COR-L47 (cell line): Measurements from ENCODE around the gene DPF1.
"Not testable (repeated sequence)": the region's sequence is repeated elsewhere in the genome, so short reads cannot be mapped to it uniquely, and the experiment has no call there.

Experiments used
- DNase-seq: peaks from one replicate; lab custom pipeline; 2025; lab: John Stamatoyannopoulos, UW

The DPF1 gene

DNA sequence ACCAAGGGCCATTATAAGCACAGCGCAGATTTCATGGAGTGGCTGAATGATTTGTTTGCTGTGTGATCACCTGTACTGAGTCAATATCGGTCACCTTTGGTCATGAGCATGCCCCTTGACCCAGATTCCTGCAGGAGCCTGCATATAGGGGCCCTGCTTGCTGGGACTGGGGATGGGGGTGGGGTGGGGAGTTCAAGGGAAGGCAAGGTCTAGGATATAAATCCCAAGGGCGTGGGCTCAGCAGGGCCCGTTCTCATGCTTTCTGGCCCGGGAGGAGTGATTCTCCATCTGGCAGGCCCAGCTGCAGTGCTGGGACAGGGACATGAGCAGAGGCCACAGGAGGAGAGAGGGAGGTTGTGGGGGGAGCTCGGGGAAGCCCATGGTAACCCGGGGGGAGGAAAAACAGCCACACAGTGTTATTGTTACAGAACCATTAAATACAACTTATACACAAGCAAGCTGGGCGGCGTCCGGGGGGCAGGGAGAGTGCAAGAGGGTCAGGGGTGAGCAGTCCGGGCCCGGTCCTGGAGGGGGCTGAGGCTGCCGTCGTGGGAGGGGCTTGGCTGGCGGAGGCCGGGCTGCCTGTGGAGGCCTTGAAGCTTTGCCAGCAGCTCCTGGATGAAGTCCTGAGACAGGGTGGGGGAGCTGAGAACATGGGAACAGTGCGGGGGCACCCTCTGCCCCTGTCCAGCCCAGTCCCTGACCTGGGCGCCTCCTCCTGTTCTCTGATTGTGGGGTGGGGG is 27.0 kb upstream of the DPF1 start:
- DNase-seq: no peak

DNA sequence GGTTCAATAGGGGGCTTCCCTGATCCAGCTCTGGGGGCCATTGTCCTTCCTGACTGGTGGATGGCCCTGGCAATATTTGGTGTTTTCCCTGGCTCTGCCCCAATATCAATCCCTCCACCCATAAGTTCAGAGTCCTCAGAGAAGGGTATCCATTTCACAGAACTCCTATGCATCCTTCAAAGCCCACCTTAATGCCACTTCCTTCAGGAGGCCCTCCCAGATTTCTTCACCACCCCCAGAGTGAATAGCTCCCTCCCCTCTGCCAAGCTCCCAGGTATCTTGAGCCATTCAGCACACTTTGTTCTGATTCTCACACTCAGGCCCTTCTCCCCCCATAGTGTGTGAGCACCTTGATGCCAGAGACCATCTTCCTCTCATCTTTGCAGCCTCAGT is 26.4 kb upstream of the DPF1 start:
- DNase-seq: no peak

DNA sequence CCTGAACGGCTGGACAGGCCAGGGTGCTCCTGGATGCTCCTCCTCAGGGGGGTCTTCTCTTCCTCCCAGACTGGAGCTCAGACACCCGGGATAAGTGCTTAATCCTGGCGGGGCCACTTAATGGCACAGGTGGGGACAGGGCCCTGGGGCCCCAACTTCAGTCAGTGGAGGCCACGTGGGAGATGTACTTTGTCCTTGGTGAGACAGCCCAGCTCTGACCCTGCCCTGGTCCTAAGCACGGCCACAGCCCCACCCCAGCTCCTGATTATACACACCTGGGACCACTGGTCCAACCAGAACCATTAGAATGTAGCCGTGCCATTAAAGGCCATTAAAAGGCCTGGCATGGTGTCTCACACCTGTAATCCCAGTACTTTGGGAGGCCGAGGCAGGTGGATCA is 24.4 kb upstream of the DPF1 start:
- no peak for DNase-seq

DNA sequence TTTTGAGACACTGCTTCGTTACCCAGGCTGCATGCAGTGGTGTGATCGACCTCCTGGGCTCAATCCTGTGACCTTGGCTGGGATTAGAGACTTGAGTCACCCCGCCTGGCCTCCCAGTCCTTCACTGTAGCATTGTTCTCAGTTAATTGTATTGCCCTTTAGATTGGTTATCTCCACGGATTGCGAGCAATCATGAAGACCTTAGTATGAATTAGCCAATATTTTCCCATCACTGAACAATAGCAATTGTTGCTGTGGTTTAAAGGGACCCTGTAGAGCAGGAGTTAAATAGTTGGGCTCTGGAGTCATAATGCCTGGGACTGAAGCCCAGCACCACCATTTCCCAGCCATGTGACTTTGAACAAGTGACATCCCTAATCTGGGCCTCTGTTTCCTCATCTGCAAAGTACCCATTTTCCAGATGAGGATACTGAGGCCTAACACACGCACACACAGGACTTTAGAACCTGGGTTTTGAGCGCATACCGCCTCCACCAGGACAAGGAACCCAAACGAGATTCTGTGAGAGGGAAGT is 23.8 kb upstream of the DPF1 start:
- DNase-seq: no peak

DNA sequence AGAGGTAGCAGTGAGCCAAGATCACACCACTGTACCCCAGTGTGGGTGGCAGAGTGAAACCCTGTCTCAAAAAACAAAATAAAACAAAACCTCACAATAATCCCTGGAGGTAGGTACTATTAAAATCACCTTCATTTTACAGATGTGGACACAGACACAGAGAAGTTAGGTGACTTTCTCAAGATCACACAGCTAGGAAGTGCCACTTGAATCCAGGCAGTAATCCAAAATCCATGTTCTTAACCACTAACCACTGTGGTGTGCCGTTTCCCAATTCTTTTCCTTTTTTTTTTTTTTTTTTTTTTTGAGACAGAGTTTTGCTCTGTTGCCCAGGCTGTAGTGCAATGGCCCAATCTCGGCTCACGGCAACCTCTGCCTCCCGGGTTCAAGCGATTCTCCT is 23.1 kb upstream of the DPF1 start:
- no peak for DNase-seq

DNA sequence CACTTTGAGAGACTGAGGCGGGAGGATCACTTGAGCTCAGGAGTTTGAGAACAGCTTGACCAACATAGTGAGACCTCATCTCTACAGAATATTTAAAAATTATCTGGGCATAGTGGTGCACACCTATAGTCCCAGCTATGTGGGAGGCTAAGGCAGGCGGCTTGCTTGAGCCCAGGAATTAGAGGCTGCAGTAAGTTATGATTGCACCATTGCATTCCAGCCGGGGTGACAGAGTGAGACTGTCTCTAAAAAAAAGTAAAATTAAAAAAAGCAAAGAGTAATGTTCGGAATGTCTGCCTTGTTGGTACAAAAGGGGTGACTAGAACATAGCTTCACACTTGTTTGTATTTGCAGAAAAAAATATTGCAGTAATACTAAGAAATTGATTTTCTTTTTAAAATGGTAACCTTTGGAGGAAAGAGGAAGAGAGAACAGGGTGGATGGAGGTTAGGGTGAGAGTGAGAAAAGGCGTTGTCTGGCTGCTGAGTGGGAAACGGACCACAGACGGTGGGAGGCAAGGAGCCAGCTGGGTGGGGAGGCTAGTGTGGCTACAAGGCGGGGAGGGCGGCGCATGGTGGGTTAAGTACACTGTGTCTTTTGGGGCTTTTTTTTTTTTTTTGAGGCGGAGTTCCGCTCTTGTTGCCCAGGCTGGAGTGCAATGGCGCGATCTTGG is 21.9 kb upstream of the DPF1 start:
- no peak for DNase-seq

DNA sequence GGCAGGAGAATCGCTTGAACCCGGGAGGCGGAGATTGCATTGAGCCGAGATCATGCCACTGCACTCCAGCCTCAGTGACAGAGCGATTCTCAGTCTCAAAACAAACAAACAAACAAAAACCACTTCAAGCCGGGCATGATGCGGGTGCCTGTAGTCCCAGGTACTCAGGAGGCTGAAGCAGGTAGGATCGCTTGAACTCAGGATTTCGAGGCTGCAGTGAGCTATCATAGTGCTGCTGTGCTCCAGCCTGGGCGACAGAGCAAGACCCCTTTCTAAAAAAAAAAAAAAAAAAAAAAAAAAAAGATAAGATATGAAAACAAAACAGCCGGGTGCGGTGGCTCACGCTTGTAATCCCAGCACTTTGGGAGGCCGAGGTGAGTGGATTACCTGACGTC is 19.3 kb upstream of the DPF1 start:
- DNase-seq: no peak

DNA sequence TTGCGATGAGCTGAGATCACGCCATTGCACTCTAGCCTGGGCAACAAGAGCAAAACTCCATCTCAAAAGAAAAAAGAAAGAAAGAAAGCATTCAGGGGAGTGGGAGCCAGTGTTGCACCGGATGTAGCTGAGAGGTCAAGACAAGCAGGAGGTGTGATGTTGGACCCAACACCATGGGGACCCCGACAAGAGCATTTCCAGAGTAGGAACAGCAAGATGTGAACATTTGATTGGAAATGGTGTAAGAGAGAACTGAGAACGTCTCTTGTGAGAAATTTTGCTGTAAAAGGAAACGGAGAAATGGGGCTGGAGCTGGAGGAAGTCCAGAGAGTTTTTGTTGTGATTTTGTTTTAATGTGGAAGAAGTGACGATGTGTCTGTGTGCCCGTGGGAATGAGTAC is 15.8 kb upstream of the DPF1 start:
- no peak for DNase-seq

DNA sequence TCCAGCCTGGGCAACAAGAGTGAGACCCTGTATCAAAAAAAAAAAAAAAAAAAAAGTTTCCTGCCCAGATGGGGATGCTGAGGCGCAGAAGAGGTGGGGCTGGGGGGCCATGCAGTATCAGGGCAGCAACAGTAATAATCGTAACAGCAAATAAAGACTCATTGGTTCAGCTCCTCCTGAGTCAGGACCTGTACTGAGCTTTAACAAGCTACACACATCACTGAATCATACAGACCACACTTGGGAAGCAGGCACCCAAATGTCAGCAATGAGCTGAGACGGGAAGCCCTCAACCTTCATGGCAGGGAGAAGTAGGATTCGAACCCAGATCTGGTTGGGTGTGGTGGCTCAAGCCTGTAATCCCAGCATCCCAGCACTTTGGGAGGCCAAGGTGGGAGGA is 10.6 kb upstream of the DPF1 start:
- no peak for DNase-seq

DNA sequence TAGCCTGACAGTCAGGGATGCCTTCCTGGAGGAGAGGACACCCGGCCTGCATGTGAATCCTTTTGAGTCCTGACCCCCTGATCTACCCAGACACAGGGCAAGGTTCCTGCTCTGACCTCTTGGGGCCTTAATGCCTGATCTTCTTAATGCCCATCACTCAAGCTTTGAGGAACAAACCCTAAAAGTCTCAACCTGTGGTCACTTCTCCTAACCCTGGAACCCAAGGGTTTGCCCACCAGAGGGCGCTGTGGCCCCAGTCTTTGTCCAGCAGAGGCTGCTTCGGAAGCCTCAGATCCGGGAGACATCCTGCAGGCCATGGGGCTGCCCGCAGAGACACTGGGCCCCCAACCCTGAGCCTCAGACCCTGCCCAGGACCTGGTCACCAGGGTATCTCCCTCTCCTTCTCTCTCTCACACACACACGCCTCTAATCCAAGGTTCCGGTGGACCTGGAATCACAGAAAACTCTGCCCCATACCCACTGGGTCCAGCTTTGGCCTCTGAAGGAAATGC is 9.8 kb upstream of the DPF1 start:
- peak; percentile 61 for DNase-seq

DNA sequence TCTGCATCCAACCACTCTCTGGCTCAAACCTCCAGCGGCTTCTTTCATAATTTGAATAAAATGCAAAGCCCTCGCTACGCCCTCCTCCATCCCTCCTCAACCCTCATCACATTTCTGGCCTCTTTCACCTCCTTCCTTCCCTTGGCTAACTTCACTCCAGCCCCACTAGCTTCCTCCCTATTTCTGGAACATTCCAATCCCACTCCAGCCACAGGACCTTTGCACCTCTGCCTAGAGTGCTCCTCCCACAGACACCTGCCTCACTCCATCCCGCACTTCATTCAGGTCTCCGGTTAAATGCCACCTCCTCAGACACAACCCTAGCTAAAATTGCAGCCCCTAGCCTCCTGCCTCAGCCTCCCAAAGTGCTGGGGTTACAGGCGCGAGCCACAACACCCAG is 7.9 kb upstream of the DPF1 start:
- no peak for DNase-seq

DNA sequence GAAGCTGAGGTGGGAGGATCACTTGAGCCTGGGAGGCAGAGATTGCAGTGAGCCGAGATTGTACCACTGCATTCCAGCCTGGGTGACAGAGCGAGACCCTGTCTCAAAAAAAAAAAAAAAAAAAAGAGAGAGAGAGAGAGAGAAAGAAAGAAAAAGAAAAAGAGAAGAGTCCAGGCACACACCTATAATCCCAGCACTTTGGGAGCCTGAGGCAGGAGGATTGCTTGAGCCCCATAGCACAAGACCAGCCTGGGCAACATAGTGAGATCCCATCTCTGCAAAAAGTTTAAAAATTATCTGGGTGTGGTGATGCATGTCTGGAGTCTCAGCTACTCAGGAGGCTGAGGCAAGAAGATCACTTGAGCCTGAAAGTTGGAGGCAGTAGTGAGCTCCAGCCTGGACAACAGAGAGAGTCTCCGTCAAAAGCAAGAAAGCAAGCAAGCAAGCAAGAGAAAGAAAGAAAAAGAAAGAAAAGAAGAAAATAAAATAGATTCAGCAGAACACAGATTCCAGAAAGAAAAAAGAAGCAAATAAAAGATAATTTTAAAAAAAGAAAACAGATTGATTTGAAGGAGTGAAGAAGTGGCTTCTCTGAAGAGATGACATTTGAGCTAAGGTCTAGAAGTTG is 6.6 kb upstream of the DPF1 start:
- not testable (repeated sequence) for DNase-seq

DNA sequence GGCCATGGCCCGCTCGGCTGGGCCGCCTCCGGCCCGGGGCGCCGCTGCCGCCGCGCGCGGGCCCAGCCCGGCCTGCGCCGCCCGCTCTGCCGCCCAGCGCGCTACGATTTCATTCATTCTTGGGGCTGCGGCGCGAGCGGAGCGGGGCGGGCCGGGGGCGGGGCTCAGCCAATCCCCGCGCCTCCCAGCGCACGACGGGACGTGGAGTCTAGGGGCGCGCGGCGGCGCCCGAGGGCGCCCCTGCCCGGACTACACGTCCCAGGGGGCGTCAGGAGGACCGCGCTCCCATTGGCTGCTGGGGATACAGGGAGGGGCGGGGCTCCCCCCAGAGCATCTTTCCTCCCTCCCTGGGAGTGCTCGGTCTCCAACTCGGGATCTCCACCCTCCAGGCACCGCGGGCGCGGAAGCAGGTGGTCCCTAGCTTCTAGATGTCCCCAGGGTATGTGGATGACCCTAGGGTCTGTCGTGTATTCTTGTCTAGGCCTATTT is 5.6 kb upstream of the DPF1 start:
- peak; percentile 90 for DNase-seq

DNA sequence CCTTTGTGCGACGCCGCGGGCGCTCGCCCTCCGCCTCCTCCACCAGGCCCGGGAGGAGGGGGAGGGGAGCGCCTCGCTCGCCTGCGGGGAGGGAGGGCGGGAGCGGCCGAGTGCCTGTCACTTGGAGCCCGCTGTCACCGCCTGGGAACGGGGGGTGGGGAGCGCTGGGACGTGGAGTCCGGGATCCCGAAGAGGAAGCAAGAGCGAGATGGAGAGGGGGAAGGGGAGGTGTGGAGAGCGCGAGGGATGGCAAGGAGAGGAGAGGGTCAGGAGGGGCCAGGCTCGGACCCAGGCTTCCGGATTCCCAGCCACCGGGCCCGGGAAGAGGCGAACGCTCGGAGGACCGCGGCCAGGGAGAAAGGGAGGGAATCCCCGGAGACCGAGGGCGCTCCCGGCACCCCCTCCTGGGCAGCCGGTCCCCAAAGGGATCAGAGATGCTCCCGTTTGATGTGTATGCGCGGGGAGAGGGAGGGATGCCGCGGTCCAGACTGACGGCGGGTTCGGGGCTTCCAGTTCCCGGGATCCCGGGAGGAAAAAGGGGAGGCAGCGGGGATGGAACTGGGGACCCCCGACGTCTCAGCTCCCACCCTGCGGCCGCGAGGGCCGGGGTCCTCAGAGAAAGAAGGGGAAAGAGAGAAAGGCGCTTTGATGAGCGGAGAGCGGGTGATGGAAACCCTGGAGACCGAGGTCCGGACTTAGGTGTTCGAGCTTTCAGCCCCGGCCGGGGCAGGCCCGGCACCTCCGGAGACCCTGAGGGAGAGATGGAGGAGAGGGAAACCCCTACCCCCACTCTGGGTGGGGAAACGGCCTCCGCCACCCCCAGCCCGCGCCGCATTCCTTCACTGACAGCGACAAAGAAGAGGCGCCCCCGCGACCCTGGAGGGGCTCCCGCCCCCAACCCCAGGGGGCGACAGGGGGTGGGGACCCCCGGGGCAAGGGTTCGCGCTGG is 4.7 kb upstream of the DPF1 start:
- DNase-seq: peak; percentile 14

DNA sequence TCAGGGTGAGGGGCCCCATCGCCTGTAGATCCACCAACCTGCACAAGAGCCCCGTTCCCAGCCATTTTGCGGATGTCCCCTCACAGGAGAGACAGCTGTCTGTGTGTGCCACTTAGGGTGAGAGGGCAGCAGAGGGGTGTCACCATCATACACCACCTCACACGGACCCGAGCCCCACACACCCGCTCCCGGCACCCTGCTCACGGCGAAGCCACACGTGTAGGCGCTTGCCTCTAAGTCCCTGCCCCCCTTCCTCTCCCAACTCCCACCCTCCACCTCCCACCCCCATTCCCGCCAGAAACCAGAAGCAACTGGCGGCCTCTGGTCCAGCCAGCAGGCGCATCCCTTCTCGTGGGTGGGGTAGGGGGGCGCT is 4.0 kb upstream of the DPF1 start:
- no peak for DNase-seq

DNA sequence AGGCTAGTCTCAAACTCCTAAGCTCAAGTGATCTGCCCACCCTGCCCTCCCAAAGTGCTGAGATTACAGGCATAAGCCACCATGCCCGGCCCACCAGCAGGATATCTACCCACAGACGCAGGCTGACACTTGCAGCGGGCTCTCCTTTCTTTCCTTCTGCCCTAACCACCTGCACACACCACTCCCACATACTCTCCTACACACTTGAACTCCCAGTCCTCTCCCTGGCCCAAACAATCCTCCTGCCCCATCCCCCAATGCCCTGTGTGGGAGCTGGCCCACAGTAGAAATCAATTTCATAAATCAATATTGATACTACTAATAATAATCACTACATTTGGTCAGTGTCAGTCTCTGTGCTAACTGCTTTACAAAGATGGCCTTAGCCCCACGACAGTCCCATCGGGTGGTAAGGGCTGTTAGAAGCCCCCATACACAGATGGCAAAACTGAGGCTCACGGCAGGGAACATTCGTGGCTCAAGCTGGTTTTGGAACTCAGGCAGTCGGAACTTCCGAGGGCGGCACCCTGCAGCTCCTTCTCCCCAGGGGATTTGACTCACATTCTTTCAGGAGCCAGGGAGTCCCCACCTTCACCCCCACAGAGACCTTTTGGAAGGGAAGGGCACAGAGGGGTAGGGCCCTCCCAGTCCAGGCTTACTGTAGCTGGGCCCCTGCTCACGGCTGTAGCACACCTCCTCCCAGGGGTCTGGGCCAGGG is 3.4 kb upstream of the DPF1 start:
- DNase-seq: no peak

DNA sequence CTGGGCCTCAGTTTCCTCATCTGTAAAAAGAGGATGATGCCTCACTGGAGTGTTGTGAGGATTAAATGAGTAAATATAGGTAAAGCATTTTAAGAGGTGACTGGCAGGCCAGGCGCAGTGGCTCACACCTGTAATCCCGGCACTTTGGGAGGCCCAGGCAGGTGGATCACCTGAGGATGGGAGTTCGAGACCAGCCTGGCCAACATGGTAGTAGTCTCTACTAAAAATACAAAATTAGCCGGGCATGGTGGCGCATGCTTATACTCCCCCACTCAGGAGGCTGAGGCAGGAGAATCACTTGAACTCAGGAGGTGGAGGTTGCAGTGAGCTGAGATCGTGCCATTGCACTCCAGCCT is 819 bp upstream of the DPF1 start:
- DNase-seq: not testable (repeated sequence)

DNA sequence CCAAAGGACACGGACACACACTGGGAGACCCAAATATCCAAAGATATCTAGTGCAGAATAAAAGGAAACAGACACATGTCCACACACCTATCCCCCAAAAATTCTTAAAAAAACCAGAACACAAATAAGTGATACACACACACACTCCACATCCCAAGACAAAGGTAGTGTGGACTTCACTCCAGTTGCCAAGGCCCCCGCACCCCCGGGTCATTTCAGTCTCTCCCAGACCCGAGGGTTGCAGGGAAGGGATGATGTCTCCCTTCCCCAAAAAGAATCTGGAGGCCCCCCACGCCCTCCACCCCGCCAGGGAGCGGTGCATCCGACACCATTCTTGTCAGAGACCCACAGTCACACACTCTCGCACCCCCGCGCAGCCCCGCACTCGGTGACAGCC is 407 bp downstream of the DPF1 start:
- no peak for DNase-seq

DNA sequence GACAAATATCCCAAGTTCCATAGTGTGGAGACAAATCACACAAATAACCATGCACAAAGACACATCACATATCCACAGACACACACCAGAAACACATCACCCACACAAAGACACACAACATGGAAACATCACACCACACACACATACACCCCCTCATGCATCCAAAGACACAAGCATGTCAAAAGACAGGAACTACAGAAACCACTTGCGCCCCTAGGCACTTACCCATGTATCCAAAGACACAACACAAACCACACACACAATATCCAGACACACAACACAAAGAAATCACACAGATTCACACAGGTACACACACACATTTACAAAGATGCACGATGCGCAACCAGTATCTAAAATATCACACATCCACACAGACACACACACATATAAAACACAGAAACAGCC is 901 bp downstream of the DPF1 start:
- DNase-seq: no peak

DNA sequence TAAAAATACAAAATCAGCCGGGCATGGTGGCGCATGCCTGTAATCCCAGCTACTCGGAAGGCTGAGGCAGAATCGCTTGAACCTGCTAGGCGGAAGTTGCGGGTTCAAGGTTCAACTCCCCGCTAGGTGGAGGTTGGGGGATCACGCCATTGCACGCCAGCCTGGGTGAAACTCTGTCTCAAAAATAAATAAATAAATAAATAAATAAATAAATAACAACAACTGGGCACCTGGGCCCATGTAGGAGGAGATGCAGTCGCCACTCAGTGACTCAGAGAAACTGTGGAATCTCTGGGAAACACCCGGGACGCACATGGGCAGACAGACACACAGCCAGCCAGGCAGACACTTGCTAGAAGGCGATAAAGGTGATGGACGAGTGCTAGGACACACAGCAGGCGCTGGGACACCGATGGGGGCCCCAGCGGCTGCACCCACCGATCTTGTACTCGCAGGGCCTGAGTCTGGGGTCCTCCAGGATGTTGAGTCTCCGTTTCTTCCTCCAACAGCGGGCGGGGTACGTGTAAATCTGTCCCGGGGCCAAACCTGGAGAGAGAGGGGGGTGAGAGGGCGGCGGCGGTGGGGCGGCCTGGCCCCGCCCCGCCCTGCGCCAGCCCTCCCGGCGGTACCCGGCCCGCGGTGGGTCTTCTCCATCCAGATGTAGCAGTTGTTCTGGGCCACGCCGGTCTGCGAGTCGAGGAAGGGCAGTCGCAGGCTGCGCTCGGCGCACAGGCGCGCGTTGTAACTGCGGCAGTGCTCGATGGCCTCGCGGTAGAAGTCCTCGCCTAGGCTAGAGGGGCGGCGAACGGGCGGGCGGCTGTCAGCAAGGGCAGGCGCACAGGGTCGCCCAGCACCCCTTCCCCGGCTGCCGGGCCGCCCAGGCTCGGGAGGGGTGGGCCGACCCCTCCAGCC is 1.8 kb downstream of the DPF1 start:
- DNase-seq: no peak
